SW 1271 (cell line): ENCODE measurements around the gene PLEKHA4.
A peak's percentile ranks its signal among the peaks of the same experiment; 100 is the strongest.

Source experiments
- DNase-seq, 2 experiments: peaks; one replicate each; lab custom pipeline; 2025; lab: John Stamatoyannopoulos, UW

The PLEKHA4 gene

DNA sequence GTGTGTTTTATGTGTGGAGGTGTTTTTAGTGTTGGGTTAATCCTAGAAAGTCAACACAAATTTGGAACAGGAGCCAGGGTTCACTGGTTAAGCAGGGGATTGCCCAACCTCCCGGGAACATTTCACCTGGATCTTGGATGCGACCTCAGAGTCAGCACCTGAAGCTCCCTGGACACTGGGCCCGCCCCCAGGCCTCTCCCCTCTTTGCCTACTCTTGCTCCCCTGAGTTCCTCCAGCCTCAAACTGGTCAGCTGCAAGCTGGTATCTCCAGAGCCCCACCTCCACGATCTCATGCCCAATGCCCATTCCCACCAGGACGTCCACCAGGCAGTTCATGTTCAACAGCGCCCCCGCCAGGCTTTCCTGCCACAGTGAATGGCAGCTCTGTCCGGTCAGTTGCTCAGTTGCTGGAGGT, 41.8 kb downstream of the PLEKHA4 start:
- DNase-seq, result no peak

GRCh38 chr19:48822514-48822913, 45.9 kb downstream of the PLEKHA4 start:
- DNase-seq, result no peak

DNA sequence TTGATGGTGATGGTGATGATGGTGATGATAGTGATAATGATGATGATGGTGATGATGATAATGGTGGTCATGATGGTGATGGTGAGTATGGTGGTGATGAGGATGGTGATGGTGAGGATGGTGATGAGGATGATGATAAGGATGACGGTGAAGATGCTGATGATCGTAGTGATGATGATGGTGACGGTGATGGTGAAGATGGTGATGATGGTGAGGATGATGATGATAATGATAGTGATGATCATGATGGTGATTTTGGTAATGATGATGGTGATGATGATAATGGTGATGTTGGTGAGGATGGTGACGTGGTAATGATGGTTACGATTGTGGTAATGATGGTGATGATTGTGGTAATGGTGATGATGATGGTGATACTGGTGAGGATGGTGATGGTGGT, 46.8 kb downstream of the PLEKHA4 start:
- DNase-seq, result no peak

DNA sequence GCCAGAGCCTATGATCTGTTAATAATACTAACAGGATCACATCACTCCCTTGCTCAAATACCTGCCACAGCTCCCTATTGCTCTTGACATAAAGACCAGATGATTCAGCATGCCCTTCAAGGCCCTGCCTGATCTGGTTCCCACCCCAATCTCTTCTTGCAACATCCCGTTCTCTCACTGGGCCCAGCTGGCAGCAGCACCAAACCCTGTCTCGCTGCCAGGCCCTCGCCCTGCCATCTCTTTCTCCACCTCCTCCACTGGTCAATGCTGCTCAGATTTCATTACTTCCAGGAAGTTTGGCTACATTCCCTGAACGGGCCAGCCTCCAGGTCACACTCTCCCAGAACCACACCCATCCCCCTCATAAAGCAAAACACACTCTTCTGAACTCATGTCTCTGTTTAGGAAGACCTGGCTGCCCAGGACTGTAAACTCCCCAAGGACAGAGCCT, 49.0 kb downstream of the PLEKHA4 start:
- peak in 1 of 2 experiments; percentile 52 for DNase-seq

DNA sequence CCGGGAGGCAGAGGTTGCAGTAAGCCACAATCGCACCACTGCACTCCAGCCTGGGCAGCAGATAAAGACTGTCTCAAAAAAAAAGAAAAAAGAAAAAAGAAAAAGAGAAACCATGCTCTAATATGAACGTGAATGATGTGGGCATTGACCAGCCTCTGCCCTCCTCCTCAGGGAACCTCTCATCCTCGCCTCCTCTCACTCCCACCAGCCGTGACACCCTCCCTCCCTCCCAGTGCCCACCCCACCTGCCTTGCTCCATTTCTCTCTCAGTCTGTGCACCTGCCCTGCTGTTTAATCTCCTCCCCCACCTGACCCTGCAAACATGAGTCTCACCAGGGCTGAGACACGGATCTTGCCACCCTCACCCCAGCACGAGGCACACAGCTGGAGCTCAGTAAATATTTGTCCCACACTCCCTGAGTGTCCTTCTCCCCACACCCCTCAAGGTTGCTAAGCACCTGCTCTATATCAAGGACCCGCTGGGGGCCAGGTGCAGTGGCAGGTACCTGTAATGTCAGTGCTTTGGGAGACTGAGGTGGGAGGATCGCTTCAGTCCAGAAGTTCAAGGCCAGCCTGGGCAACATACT, 50.1 kb downstream of the PLEKHA4 start:
- DNase-seq, result no peak

DNA sequence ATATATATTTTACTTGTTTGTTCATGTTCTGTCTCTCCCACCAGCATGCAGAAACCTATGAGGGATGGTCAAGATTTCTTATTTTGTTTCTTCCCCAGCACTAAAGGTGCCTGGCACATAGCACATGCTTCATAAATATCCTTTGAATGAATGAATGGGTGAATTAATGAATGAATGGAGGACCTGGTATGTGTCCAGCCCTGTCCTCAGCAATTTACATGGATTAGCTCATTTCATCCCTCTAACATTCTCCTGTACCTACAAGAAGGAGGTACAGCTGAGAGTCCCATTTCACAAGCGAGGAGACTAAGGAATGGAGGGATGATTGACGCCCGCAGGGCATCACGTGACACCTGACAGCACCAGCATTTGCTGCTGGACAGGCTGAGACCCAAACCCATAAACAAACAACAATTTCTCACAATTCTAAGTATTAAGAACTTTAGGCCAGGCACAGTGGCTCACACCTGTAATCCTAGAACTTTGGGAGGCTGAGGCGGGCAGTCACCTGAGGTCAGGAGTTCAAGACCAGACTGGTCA, 50.8 kb downstream of the PLEKHA4 start:
- DNase-seq, result no peak

GRCh38 chr19:48815870-48816501, 52.4 kb downstream of the PLEKHA4 start:
- DNase-seq, result peak in 1 of 2 experiments; percentile 35

DNA sequence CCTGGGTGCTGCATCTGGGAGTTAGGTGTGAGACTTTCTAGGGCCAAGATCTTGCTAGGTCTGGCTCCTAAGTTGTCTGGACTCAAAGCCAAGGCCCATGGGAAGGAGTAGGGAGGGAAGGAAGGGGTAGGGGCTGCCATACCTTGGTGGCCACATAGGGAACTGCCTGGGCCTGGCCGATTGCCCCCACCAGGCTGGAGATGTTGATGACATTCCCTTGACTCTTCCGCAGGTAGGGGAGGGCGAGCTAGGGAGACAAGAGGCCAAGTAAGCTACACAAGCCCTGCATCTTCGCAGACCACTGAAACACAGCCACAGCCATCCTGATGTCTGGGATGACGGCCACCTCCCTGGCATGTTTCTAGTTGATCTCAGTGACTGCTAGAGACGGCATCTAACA, 53.5 kb downstream of the PLEKHA4 start:
- DNase-seq, result no peak

- DNase-seq, result no peak
These were observed 55.1 kb downstream of the PLEKHA4 start for GRCh38 chr19:48813123-48813913.

DNA sequence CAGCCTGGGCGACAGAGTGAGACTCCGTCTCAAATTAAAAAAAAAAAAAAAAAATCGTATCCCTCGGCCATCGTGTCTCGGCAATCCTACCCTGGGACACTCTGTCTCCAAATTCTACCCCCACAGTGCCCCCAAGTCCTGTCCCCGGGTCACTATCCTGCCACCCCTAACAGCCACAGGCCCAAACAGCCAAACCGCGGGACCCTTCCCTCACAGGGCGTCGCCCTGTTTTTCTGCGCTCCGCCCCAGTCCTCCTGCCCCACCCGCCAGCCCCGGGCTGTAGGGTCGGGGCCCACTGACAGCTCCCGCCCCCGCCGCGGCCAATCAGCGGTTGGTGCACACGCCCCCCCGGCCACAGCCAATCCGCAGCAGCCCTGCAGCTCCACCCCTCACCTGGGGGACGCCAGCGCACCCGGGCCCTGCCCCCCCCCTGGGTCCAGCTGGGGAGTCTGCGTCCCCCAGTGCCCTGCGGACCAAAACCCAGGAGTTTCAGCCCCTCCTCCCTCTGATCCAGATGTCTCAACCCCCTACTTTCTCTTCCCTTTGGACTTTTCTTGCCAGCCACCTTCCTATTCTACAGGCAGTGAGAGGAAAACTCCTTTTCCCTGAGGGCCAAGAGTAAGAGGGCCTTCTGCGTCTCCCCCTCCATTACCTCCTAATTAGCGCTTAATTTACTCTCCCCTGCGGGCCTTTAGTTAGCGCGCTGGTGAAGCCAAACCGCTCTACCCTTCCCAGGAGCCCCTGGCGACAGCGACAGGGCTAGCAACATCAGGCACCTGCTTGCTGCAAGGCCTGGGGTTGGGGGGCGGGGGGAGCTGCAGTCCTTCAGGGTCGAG, 56.1 kb downstream of the PLEKHA4 start:
- peak in 1 of 2 experiments; percentile 24 for DNase-seq

GRCh38 chr19:48810151-48810550, 58.3 kb downstream of the PLEKHA4 start:
- no peak for DNase-seq

GRCh38 chr19:48807590-48808308, 60.7 kb downstream of the PLEKHA4 start:
- no peak for DNase-seq

DNA sequence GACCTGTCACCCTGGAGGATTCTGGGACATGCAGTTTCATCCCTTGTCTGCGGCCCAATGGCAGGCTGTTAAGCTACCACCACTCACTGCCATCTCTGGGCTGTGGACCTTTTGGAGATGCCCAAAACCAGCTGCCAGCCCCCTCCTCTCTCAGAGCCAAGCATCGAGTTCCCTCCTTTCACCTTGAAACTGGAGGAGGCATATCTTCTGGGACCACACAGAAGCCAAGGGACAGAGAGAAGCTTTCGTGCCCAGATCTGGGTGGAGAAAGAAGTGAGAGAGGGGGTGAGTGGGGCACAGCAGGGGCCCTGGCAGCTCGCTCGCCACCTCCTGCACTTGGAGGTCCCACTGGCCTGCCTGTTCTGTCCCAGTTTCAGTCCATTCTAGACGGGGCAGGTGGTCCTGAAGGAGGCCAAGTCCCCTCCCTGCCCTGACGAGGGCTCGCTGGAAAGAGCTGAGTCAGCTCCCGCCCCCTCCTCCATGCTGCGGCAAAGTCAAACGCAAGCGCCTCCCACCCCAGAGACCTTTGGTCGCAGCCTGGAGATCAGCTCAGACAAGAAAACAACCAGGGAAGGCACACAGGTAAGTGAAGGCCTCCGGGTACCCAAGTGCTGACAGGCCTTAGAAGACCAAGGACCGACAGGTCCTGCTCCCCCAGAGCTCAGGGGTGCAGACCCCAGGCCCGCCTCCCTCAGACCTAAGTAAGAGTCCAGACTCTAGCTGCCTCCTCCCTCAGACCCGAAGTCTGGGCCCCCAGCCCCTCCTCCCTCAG, 61.4 kb downstream of the PLEKHA4 start:
- no peak for DNase-seq

DNA sequence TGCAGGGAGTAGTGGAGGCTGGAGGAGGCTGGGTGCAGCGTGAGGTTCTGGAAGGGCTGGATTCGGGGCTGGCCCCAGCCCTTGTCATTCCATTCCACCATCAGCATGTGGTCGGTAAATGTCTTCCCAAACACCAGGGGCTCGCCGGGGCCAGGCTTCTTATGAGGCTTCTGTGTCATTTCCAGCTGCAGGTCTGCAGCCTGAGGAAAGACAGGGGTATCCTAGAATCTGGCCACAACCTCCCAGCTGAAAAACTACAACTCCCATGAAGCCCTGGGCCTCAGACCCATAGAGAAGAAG, 61.9 kb downstream of the PLEKHA4 start:
- peak in 1 of 2 experiments; percentile 46 for DNase-seq

DNA sequence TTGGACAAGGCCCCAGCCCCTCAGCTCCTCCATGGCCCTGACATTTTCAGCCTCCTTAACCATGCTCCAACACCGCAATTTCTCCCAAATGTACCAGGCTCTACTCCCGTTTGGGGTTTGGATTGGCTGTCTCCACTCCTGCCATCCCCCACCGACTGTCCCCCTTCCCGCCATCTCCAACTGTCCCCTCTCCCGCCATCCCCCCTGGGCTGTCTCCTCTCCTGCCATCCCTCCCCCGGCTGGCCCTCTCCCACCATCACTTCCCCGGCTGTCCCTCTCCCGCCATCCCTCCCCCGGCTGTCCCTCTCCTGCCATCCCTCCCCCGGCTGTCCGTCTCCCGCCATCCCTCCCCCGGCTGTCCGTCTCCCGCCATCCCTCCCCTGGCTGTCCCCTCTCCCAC, 63.0 kb downstream of the PLEKHA4 start:
- DNase-seq, result no peak

- DNase-seq, result no peak
These were observed 63.9 kb downstream of the PLEKHA4 start for GRCh38 chr19:48804496-48804895.

GRCh38 chr19:48802623-48803022, 65.8 kb downstream of the PLEKHA4 start:
- DNase-seq, result no peak

DNA sequence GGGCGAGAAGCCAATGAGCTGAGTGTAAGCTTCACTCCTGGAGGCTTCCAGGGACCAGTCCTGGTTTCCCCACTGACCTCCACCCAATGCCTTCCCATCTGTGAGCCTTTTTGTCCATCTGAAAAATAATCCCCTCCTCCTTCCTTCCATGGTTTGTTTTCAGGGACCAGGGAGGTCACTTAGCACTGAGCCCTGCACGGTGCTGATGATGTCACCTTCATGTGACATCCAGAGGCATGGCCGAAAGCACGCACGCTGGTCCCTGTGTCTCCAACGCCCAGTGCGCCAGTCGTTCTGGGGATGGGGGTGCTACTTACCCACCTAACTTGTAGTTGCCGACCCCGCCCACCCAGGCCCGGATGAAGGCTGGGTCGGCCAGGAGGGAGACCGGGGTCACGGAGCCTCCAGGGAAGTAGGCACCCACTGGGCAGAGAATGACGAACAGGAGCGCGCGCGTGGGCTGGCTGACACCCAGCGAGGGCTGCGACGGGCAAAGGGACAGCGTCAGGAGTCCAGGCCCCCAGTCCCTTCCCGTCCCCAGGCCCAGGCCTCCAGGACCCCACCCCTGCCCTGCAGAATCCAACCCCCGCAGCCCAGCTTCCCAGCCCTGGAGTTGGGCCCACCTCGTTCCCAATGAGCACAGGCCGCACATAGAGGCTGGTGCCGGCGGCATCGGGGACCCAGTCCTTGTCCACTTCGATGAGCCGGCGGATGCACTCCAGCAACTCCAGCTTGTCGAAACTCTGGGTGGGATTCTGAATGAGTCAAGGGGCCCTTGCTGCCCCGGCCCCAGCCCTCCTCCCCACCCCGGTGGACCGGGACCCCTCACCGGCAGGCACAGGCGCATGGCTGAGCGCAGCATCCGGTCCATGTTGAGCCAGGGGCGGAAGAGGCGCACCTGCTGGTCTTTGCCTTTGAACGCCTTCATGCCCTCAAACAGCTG, 68.8 kb downstream of the PLEKHA4 start:
- DNase-seq, result no peak

- no peak for DNase-seq
These were observed 69.5 kb downstream of the PLEKHA4 start for GRCh38 chr19:48798937-48799336.

- DNase-seq, result no peak
These were observed 71.3 kb downstream of the PLEKHA4 start for GRCh38 chr19:48797103-48797502.
